GM21825 (cell line): Measurements from ENCODE around the gene PLCB1.
"Not testable (repeated sequence)": the region's sequence is repeated elsewhere in the genome, so short reads cannot be mapped to it uniquely, and the experiment has no call there.

Experiments used
- ATAC-seq: cut with Tn5 transposase; IDR thresholded peaks from one replicate; pipeline ENCODE4 v1.9.1; 2021; ENCODE audit warnings: mild to moderate bottlenecking, moderate library complexity; ENCODE audit not compliant: unreplicated experiment

The PLCB1 gene

DNA sequence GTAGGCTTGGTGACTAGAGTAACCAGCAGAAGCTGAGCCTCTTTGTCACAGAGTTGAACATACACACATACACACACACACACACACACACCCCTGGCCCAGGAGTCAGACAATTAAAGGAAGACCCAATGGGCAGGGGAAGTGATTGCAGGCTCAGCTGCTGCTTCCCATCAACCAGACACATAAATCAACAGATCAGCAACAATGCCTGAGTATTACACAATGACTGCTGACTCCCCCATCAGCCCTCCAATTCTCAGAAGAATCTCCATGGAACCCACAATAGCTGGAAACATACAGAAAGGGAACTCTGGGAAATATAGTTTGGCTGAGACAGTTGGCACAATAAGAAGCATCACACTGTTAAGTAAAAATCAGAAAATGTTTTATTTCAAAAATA, 666.4 kb downstream of the PLCB1 start:
- no peak for ATAC-seq

GRCh38 chr20:8800089-8800488, 668.0 kb downstream of the PLCB1 start:
- no peak for ATAC-seq

DNA sequence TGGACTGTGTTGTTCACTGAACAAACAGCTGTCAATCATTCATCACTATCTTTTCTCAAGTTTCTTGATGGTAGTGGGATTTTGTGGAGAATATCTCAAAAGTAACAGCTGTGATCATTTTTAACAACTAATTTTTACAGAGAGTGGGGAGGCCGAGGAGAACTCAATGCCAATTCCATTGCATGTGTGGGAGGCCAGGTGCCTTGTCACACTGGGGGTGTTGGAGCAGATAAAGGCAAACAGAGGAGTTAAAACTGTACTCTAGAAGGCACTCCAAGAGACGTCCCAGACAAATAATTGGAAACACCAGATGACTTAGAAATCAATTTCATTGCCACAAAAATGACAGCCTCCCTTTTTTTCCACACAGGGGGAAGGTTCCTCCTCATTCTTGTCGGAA, 669.6 kb downstream of the PLCB1 start:
- ATAC-seq: no peak

DNA sequence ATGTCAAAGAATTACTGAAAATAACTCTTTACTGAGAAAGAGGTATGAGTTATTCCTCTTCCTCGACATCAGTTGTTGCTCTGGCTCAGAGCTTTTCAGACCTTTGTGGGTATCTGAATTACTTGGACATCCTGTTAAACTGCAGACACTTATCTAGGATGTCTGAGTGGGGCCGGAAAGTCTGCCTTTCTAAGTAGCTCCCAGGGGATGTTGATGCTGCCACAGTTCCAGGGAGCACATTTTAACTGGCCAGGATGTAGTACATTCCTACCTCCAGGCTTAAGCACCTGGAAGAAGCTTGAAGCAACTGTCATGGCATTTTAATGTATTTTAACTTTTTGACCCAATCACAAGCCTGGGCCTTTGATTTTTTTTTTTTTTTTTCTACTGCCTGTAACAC, 671.0 kb downstream of the PLCB1 start:
- ATAC-seq: no peak

DNA sequence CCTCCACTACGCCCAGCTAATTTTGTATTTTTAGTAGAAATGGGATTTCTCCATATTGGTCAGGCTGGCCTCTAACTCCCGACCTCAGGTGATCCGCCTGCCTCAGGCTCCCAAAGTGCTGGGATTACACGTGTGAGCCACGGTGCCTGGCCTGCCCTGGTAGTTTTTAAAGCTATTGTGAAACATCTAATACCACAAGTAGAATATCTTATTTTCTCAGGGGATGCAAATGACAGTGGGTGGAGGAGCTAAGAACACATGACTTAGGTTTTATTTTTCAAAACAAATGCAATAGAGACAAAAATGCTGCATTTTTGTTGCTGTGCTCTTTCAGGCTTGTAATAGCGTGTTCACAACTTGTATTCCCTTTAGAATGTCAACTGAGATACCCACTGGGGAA, 671.9 kb downstream of the PLCB1 start:
- no peak for ATAC-seq

DNA sequence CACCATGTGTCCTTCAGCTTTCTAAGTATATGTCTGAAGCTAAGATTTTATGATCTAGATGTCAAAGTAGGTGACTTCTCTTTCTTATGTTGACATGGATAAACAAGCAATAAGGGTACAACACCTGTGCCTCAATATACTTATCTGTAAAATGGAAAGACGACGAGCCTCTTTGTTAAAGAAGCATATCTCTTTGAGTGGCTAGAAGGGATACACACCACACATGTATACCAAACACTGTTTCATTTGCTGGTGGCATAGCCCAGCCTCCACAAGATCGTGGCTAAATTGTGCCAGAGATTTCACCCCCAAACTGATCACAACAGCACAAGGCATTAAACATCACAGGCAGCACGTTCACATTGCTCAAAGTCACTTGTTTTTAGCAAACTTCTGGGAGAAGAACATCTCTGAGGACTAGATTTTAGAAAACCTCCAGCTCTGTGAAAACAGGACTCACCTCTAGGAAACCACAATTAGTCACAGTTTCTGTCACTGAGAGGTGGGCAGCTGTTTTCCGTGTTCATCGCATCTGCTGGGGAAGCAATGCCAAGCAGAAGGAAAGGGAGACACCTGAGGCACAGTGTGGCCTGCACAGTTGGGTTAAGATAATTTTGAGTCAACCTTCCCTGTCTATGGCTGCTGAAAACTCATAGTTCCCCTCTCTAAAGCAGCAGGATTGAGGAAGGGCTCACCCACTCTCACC, 673.8 kb downstream of the PLCB1 start:
- ATAC-seq: no peak

DNA sequence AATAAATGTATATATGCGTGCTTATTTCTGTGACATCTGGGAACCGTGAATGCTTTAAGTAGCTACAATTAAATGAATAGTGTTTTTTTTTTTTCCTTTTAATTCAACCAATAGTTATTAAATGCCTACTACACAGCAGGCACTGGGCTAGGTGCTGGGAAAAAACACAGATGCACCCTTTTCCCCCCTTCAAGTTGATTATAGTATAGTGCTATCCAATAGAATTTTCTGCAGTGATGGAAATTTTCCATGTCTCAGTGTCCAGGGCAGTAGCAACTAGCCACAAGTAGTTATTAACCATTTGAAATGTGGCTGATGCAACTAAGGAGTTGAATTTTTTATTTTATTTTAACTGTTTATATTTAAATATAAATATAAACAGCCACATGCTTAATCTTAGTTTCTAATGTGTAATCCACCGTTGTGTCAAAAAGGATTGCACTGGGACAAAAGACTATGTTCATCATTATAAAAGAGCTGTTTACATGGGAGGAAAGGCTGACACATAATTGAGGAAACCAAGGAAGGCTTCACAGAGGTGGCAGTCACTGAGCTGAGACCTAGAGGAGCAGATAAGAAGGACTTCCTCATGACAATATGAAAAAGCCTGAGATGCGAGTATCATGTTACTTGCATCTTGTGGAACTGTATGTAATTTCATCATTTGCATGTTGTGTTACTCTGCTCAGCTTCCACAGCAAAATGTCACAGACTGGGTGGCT, 675.6 kb downstream of the PLCB1 start:
- ATAC-seq: no peak

- ATAC-seq: no peak
Measured at GRCh38 chr20:8808202-8808535, 676.1 kb downstream of the PLCB1 start.

DNA sequence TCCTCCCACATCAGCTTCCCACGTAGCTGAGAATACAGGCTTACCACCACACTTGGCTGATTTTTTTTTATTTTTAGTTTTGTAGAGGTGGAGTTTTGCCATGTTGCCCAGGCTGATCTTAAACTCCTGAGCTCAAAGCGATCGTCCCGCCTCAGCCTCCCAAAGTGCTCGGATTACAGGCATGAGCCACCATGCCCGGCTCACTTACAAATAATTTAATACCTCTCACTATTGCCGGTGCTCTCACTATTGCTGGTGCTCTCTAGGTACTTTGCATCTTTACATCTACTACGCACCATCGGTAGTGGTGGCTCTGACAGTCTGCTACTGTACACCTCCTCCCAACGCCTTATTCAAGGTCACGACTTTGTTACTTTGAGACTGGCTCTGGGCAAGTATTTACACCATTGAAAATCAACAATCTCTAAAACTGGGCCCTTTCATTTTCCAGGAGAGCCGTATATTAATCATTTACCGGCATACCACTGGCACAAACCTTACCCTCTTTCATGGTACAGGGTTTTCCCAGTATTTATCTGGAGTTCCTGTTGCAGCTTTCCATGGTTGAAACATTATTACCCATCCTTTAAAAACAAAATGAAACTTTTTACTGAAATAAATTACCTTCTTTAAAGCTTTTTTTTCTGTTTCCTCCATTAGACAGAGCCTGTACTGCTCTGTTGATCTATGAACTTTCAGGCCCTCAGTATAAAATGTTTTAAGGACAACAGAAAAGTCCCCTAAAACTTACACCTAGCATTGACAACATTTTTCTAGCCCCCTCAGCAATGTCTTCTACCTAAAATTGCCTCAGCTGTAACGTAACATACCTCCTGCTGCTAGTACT, 677.3 kb downstream of the PLCB1 start:
- no peak for ATAC-seq

GRCh38 chr20:8811801-8812594, 679.9 kb downstream of the PLCB1 start:
- ATAC-seq: no peak

DNA sequence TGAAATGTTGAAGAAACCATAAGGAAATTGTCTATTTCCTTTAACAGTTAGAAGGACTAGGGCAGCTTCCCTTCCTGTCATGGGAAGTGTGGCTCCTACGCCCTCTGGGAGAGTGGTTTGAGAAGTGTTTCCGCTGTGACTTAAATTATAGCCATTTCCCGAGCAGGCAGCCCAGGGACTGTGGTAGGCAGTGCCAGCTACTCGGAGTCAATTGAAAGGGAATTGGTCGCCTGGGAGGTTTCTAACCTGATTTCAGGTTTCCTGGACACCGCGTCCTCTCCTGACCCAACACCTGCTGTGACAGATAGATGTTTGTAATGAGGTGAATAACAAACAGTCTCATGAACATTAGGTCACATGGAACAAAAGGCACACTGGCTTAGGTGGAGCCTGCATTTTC, 680.8 kb downstream of the PLCB1 start:
- no peak for ATAC-seq

DNA sequence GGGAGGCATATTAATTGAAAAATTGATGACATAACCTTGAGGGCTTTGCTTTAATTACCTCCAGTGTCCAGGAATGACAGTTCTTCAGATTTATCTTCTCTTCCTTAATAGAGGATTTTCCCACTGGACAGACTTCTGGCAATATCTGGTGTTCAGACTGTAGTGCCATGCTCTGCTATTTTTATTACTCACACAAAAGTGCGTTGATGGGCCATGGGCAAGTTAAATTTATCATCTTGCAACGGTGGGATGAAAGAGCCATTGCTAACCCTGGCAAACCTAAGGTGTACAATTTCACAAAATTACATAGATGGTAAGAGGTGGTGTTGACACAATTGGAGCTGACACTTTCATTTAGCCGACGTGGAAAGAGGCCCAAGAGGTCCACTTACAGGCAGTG, 683.1 kb downstream of the PLCB1 start:
- ATAC-seq: no peak

- no peak for ATAC-seq
Measured at GRCh38 chr20:8829256-8829655, 697.2 kb downstream of the PLCB1 start.

DNA sequence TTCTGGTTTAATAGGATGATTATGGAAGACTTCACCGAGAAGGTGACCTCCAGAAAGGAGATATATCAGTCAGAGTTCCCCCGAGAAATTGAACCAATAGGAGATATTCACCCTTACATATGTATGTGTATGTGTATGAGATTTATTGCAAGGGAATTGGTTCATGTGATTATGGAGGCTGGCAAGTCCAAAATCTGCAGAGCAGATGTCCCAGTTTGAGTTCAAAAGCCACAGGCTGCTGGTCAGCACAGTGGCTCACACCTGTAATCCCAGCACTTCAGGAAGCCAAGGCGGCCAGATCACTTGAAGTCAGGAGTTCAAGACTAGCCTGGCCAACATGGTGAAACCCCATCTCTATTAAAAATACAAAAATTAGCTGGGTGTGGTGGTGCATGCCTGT, 702.2 kb downstream of the PLCB1 start:
- ATAC-seq: not testable (repeated sequence)

DNA sequence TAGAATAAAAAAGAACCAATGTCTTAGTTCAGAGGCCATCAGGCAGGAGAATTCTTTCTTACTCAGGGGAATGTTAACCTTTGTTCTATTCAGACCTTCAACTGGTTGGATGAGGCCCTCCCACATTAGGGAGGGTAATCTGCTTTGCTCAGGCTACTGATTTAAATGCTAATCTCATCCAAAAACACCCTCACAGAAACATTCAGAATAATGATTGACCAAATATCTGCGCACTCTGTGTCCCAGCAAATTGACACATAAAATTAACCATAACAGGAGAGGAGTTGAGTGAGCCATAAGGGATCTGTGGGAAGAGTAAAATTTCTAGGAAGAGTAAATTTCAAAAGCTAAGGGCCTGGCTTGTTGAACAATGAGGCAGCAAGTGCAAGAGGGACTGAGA, 702.8 kb downstream of the PLCB1 start:
- no peak for ATAC-seq

DNA sequence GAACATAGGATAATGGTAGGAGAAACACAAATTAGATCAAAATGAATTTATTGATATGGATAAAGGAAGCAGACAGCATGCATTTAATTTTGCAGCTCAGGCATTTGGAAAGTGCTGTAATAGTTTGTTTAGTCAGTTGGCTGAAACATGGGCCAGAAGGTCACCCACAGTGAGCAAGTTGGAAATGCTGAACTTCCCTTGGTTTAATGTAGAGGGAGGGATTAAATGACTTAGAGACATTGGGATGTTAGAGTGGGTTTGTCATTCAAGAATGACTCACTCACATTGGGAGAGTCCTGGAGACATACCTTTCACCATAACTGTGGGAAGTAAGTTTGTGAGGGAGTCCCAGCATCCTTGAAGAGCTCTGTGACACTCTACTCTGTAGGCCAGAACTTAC, 705.3 kb downstream of the PLCB1 start:
- ATAC-seq: no peak

DNA sequence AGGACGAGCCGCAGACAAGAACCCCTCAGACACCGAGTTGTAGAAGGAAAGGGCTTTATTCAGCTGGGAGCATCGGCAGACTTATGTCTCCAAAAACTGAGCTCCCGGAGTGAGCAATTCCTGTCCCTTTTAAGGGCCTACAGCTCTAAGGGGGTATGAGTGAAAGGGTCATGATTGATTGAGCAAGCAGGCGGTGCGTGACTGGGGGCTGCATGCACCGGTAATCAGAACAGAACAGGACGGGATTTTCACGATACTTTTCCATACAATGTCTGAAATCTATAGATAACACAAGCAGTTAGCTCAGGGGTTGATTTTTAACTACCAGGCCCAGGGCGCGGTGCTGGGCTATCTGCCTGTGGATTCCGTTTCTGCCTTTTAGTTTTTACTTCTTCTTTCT, 710.5 kb downstream of the PLCB1 start:
- no peak for ATAC-seq

DNA sequence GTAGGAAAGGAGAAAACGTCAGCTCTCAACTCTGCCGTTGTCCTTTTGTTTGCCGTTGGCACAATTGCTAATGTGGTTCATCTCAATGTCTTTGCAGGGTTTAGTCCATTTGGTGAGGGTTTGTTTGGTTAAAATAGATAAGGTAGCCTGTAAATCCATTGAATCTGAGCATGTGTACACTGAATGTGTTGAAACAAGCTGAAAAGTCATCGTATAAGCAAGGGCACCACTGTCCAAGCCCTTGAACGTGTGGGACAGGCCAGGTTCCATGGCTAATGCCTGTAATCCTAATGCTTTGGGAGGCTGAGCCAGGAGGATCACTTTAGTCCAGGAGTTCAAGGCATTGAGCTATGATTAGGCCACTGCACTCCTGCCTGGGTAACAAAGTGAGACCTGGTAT, 712.1 kb downstream of the PLCB1 start:
- ATAC-seq: no peak

- ATAC-seq: no peak
Measured at GRCh38 chr20:8849990-8850389, 717.9 kb downstream of the PLCB1 start.

DNA sequence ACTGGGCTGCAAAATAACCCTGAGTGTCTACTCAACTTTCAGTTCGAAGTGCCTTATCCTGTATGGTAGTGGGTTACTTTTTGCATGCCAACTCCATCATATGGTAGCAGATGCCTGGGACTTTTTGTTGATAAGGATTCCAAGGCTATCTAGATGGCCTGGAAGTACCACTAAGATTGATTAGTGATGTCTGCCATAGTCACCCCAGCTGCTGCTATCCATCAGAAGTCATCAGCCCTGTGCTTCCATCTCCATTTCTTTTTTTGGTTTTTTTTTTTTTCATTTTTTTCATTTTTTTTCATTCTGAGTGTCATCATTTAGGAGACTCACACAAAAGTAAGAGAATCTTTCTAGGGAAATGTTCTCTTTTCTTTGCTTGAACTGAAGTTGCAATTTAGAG, 719.4 kb downstream of the PLCB1 start:
- no peak for ATAC-seq

- not testable (repeated sequence) for ATAC-seq
Measured at GRCh38 chr20:8851919-8852318, 719.9 kb downstream of the PLCB1 start.
